Caco-2 (cell line): ENCODE data around the gene SOCS4. TPM values are rescaled to one million over a fixed set of nuclear protein-coding genes. Genes with fewer than 3 reads are reported as not detected.

Experiments
- BruUV-seq: library from RNA; stranded (reverse); fragments of 400-500 nt; replicated peaks from 2 replicates; lab custom pipeline; 2021; lab: Mats Ljungman, UMichigan
- CTCF ChIA-PET: fragments of 300-600 bp; sonication (Branson Sonifier 250); formaldehyde crosslinking; loops from one replicate; lab custom pipeline; 2022; ENCODE audit warnings: antibody characterized with exemption; lab: Charles Lee
- POLR2A ChIA-PET: fragments of 300-600 bp; sonication (Branson Sonifier 250); formaldehyde crosslinking; loops from one replicate; lab custom pipeline; 2022; ENCODE audit warnings: antibody characterized with exemption; lab: Charles Lee
- DNase-seq, 2 experiments: peaks; one replicate each; pipeline versions ENCODE4 v3.0.0 to v3.0.0-alpha.2; 2020 to 2022
- H3K27me3 ChIP-seq: replicated peaks from 2 replicates; pipeline ENCODE4 v1.6.0; 2011; ENCODE audit warnings: low read length; ENCODE audit not compliant: control insufficient read depth, insufficient read depth
- H3K36me3 ChIP-seq: 2 replicates; pipeline ENCODE4 v1.5.1; 2011; ENCODE audit warnings: low read length; ENCODE audit not compliant: control insufficient read depth, insufficient read depth
- H3K4me1 ChIP-seq: fragments of 250-450 bp; sonication (Bioruptor Pico); 2 replicates; pipeline ENCODE4 v1.5.1; 2020; ENCODE audit warnings: mild to moderate bottlenecking
- H3K4me3 ChIP-seq: 2 replicates; pipeline ENCODE4 v1.5.1; 2011; ENCODE audit warnings: low read depth, mild to moderate bottlenecking, control low read depth, low read length
- H3K9me3 ChIP-seq: fragments of 250-450 bp; sonication (Bioruptor Pico); 2 replicates; pipeline ENCODE4 v1.5.1; 2020; ENCODE audit warnings: mild to moderate bottlenecking, moderate library complexity
- H3K27ac Mint-ChIP-seq: one replicate; pipeline ENCODE4 v1.8.0; 2022; ENCODE audit warnings: mixed read lengths; ENCODE audit not compliant: unreplicated experiment
- H3K27me3 Mint-ChIP-seq: one replicate; pipeline ENCODE4 v1.8.0; 2022; ENCODE audit warnings: mixed read lengths; ENCODE audit not compliant: insufficient read depth, unreplicated experiment
- H3K36me3 Mint-ChIP-seq: one replicate; pipeline ENCODE4 v1.8.0; 2022; ENCODE audit warnings: mild to moderate bottlenecking, mixed read lengths; ENCODE audit not compliant: insufficient read depth, unreplicated experiment
- H3K4me1 Mint-ChIP-seq: one replicate; pipeline ENCODE4 v1.8.0; 2022; ENCODE audit warnings: low read depth, mixed read lengths; ENCODE audit not compliant: unreplicated experiment
- H3K4me3 Mint-ChIP-seq: one replicate; pipeline ENCODE4 v1.8.0; 2022; ENCODE audit warnings: mild to moderate bottlenecking, moderate library complexity, mixed read lengths; ENCODE audit not compliant: unreplicated experiment
- H3K9me3 Mint-ChIP-seq: one replicate; pipeline ENCODE4 v1.8.0; 2022; ENCODE audit warnings: mixed read lengths; ENCODE audit not compliant: unreplicated experiment
- CTCF ChIP-seq, 2 experiments: fragments of 200-600 bp in 1 of 2; IDR thresholded peaks; 1 replicate in 1 of 2; 2 replicates in 1 of 2; pipeline versions ENCODE4 v1.5.1 to v1.8.0; 2011 to 2022; ENCODE audit warnings: antibody characterized with exemption in 1 of 2, control low read depth in 1 of 2, inconsistent platforms in 1 of 2, low read depth in 1 of 2, low read length in 1 of 2, mild to moderate bottlenecking in 1 of 2, moderate library complexity in 1 of 2; ENCODE audit not compliant: insufficient read depth in 1 of 2, severe bottlenecking in 1 of 2, unreplicated experiment in 1 of 2
- intact Hi-C: fragments of 100-400 bp; cut with micrococcal nuclease; formaldehyde crosslinking; loops from one replicate; pipeline ENCODE4 v1.10.0; 2022; ENCODE audit not compliant: unreplicated experiment
- total RNA-seq: library from RNA; stranded (reverse); gene quantifications from 2 replicates; pipeline ENCODE4 v1.2.3, GENCODE V29; 2022

The SOCS4 gene
- total RNA-seq, 1 experiment from 2014 or later: 24.8 TPM

DNA sequence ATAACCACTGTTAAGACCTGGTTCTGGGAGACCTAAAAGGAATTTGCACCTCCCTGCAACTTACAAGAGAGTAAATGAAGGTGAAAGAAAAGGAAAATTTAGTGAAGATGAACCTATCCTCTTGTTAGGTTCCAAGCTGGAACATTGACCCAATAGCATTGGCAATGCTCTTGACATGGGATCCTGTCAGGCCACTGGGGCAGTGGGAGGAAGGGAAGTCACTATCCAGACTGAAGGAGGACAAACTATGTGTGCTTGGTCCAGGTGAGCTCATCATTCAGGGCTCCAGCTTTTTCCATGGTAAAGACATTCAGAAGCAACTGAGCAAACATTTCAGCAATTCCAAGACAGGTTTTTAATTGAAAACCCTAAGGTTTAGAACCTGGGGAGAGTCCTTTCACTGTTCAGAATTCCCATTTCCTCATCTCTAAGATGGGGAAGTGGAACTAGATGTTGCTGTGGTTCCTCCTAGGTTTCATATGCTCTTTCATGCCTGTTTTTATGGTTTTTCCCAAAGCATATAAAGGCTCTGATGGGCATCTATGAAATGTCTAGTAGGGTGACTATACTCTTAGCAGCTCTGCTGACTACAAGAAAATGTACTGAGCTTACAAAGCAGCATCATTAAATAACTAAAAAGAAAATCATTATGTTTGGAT lies 57.5 kb downstream of the SOCS4 start:
- Histone ChIP-seq H3K27me3 (no peaks in the 10 kb centered on the region), H3K4me1 (no peaks in the 10 kb centered on the region), H3K4me3 (no peak overlapping the region), H3K36me3 (no peaks in the 10 kb centered on the region; the same call in 1 of the 2 replicates), H3K9me3 (no peaks in the 10 kb centered on the region)
- BruUV-seq: no TSS peak
- no peak overlapping the region for H3K4me3 Mint-ChIP-seq
- DNase-seq: no peak
- H3K9me3 Mint-ChIP-seq: no peaks in the 10 kb centered on the region
- H3K27ac Mint-ChIP-seq: no peak overlapping the region
- no peaks in the 10 kb centered on the region for H3K36me3 Mint-ChIP-seq
- H3K4me1 Mint-ChIP-seq: no peaks in the 10 kb centered on the region
- TF ChIP-seq CTCF (IDR thresholded peaks at IDR 0.05; ENCODE audit: insufficient read depth in 1 of 2, low read depth in 1 of 2, low read length in 1 of 2, severe bottlenecking in 1 of 2, unreplicated experiment in 1 of 2): no peak
- CTCF ChIA-PET: interaction anchor here (0.6 kb wide), 1 partner anchor 75 kb away, joined by 5 read pairs; no protein-coding TSS in a partner anchor
- POLR2A ChIA-PET: interaction anchor here (0.6 kb wide), 1 partner anchor 25 kb away, joined by 13 read pairs; no protein-coding TSS in a partner anchor
- intact Hi-C loops: no loop called here
- no peaks in the 10 kb centered on the region for H3K27me3 Mint-ChIP-seq

- no peaks in the 10 kb centered on the region for H3K9me3 Mint-ChIP-seq
- Histone ChIP-seq H3K36me3 (no peaks in the 10 kb centered on the region; the same call in 1 of the 2 replicates), H3K9me3 (no peaks in the 10 kb centered on the region), H3K4me1 (peaks cover 4% of the 10 kb centered on the region; the same call in 1 of the 2 replicates), H3K27me3 (no peaks in the 10 kb centered on the region), H3K4me3 (no peak overlapping the region)
- intact Hi-C loops: no loop called here
- no peak for TF ChIP-seq CTCF (IDR thresholded peaks at IDR 0.05; ENCODE audit: insufficient read depth in 1 of 2, low read depth in 1 of 2, low read length in 1 of 2, severe bottlenecking in 1 of 2, unreplicated experiment in 1 of 2)
- H3K36me3 Mint-ChIP-seq: no peaks in the 10 kb centered on the region
- no peak overlapping the region for H3K27ac Mint-ChIP-seq
- peaks cover 2% of the 10 kb centered on the region for H3K4me1 Mint-ChIP-seq
- POLR2A ChIA-PET: no interaction called here
- CTCF ChIA-PET: interaction anchor here (0.6 kb wide), 1 partner anchor 75 kb away, joined by 5 read pairs; no protein-coding TSS in a partner anchor
- BruUV-seq: no TSS peak
- no peaks in the 10 kb centered on the region for H3K27me3 Mint-ChIP-seq
- no peak overlapping the region for H3K4me3 Mint-ChIP-seq
- DNase-seq: no peak
These were observed 58.1 kb downstream of the SOCS4 start for GRCh38 chr14:55085060-55085660.

DNA sequence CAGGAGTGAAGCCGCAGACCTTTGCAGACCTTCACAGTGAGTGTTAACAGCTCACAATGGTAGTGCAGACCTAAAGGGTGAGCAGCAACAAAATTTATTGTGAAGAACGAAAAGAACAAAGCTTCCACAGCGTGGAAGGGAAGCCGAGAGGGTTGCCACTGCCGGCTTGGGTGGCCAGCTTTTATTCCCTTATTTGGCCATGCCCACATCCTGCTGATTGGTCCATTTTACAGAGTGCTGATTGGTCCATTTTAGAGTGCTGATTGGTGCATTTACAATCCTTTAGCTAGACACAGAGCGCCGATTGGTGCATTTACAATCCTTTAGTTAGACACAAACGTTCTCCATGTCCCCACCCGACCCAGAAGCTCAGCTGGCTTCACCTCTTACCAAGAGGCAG lies 59.9 kb downstream of the SOCS4 start:
- BruUV-seq: no TSS peak
- DNase-seq: no peak
- Histone ChIP-seq H3K4me1 (peaks cover 7% of the 10 kb centered on the region), H3K9me3 (no peaks in the 10 kb centered on the region), H3K27me3 (no peaks in the 10 kb centered on the region), H3K4me3 (no peak overlapping the region), H3K36me3 (no peaks in the 10 kb centered on the region; the same call in 1 of the 2 replicates)
- Mint-ChIP-seq H3K4me3 (no peak overlapping the region), H3K4me1 (peaks cover 7% of the 10 kb centered on the region), H3K36me3 (no peaks in the 10 kb centered on the region), H3K27me3 (no peaks in the 10 kb centered on the region), H3K27ac (no peak overlapping the region), H3K9me3 (no peaks in the 10 kb centered on the region)
- ChIA-PET POLR2A (interaction anchor here (0.7 to 0.9 kb wide), 2 partner anchors 9 to 41 kb away, joined by 3 to 6 read pairs; no protein-coding TSS in a partner anchor), CTCF (no interaction called here)
- intact Hi-C loops: no loop called here
- TF ChIP-seq CTCF (IDR thresholded peaks at IDR 0.05; ENCODE audit: insufficient read depth in 1 of 2, low read depth in 1 of 2, low read length in 1 of 2, severe bottlenecking in 1 of 2, unreplicated experiment in 1 of 2): no peak
